Keratinocyte (primary cell): ENCODE measurements around the gene IPO11. TPM values are rescaled to one million over a fixed set of nuclear protein-coding genes. Genes with fewer than 3 reads are reported as not detected.

Experiments
- DNase-seq: peaks from one replicate; pipeline ENCODE4 v3.0.0-alpha.2; 2011; ENCODE audit warnings: low read depth, missing footprints, low spot score
- FAIRE-seq: peaks from 2 replicates; lab custom pipeline; 2011; peaks lifted over from hg19 to GRCh38; lab: Jason Lieb, UNC
- H2AFZ ChIP-seq: 2 replicates; pipeline ENCODE4 v1.6.0; 2012; ENCODE audit warnings: low read length, control low read depth, inconsistent platforms; ENCODE audit not compliant: control insufficient read depth
- H3K27ac ChIP-seq: 2 replicates; pipeline ENCODE4 v1.5.1; 2011; ENCODE audit warnings: low read length; ENCODE audit not compliant: control insufficient read depth, insufficient read depth
- H3K27me3 ChIP-seq: 3 replicates; pipeline ENCODE4 v1.6.0; 2011; ENCODE audit warnings: low read length; ENCODE audit not compliant: control insufficient read depth, insufficient read depth; ENCODE audit errors: extremely low read depth
- H3K36me3 ChIP-seq, 2 experiments: 2 replicates in 1 of 2; 3 replicates in 1 of 2; pipeline ENCODE4 v1.5.1; 2011; ENCODE audit warnings: low read length in 2 of 2, mild to moderate bottlenecking in 1 of 2; ENCODE audit not compliant: control insufficient read depth in 2 of 2, insufficient read depth in 2 of 2; ENCODE audit errors: extremely low read depth in 1 of 2
- H3K4me1 ChIP-seq: 3 replicates; pipeline ENCODE4 v1.5.1; 2011; ENCODE audit warnings: low read length; ENCODE audit not compliant: control insufficient read depth, insufficient read depth; ENCODE audit errors: extremely low read depth
- H3K4me2 ChIP-seq: 3 replicates; pipeline ENCODE4 v1.6.0; 2011; ENCODE audit warnings: low read depth, low read length; ENCODE audit not compliant: control insufficient read depth, insufficient read depth; ENCODE audit errors: extremely low read depth
- H3K4me3 ChIP-seq, 3 experiments: fragments of 200-600 bp in 1 of 3; sonication (generic) in 1 of 3; 2 replicates in 2 of 3; 3 replicates in 1 of 3; pipeline ENCODE4 v1.5.1; 2011 to 2016; ENCODE audit warnings: low read length in 3 of 3, mild to moderate bottlenecking in 3 of 3, control low read depth in 2 of 3, inconsistent platforms in 1 of 3, low read depth in 1 of 3, mixed read lengths in 1 of 3, mixed run types in 1 of 3, moderate library complexity in 1 of 3; ENCODE audit not compliant: control insufficient read depth in 2 of 3, insufficient read depth in 2 of 3; ENCODE audit errors: extremely low read depth in 1 of 3
- H3K79me2 ChIP-seq: 2 replicates; pipeline ENCODE4 v1.6.0; 2012; ENCODE audit warnings: low read length; ENCODE audit not compliant: control insufficient read depth, insufficient read depth
- H3K9ac ChIP-seq: 3 replicates; pipeline ENCODE4 v1.6.0; 2011; ENCODE audit warnings: low read length; ENCODE audit not compliant: control insufficient read depth, insufficient read depth; ENCODE audit errors: extremely low read depth
- H3K9me1 ChIP-seq: 3 replicates; pipeline ENCODE4 v1.6.0; 2011; ENCODE audit warnings: low read length; ENCODE audit not compliant: control insufficient read depth, insufficient read depth; ENCODE audit errors: extremely low read depth
- H3K9me3 ChIP-seq: 2 replicates; pipeline ENCODE4 v1.5.1; 2012; ENCODE audit warnings: low read depth, low read length; ENCODE audit not compliant: control insufficient read depth
- H4K20me1 ChIP-seq: 3 replicates; pipeline ENCODE4 v1.6.0; 2011; ENCODE audit warnings: low read length; ENCODE audit not compliant: control insufficient read depth, insufficient read depth; ENCODE audit errors: extremely low read depth
- EZH2 ChIP-seq: IDR thresholded peaks from one replicate; pipeline ENCODE4 v1.6.1; 2012; ENCODE audit warnings: inconsistent platforms, mild to moderate bottlenecking, low read length, moderate library complexity
- dilution Hi-C: fragments of 300-500 bp; cut with MboI; formaldehyde crosslinking; loops from one replicate; pipeline ENCODE4 v1.7.0; 2020; ENCODE audit warnings: low sequenced_read_pairs; ENCODE audit not compliant: extremely low pct_ligation_motif_present
- polyA plus RNA-seq, 5 experiments: library from polyadenylated mRNA; depleted of rRNA in 3 of 5; stranded (reverse) in 3 of 5; stranded (forward) in 1 of 5; unstranded in 1 of 5; fragments of >200 nt; gene quantifications; 1 replicate in 1 of 5; 2 replicates in 3 of 5; 3 replicates in 1 of 5; pipeline versions ENCODE4 v1.2.1 to v1.2.3, GENCODE V29; 2011 to 2012; ENCODE audit warnings: missing spikeins in 2 of 5, low read depth in 1 of 5, low replicate concordance in 1 of 5
- TF ChIP-seq, protein P1 (sequence below), 3 experiments: IDR thresholded peaks in 1 of 3; conservative IDR thresholded peaks in 1 of 3; optimal IDR thresholded peaks in 1 of 3; 2 replicates in 2 of 3; 3 replicates in 1 of 3; pipeline versions ENCODE3 to v1.5.1; 2011; ENCODE audit warnings: low read length in 3 of 3, mild to moderate bottlenecking in 3 of 3, moderate library complexity in 2 of 3, control low read depth in 1 of 3, inconsistent platforms in 1 of 3; ENCODE audit not compliant: insufficient read depth in 2 of 3; ENCODE audit errors: extremely low read depth in 1 of 3

The IPO11 gene
- polyA plus RNA-seq, 1 donor (not counting 4 experiments of a cell fraction or from before 2014, with no cell fraction given), result 34.7 TPM

GRCh38 chr5:62547945-62548630, 135.5 kb downstream of the IPO11 start:
- Histone ChIP-seq H3K4me3 (no peak overlapping the region), H3K27ac (no peak overlapping the region), H4K20me1 (no peaks in the 10 kb centered on the region), H3K36me3 (peaks cover 0 to 2% of the 10 kb centered on the region in 2 experiments), H2AFZ (no peak overlapping the region), H3K79me2 (no peaks in the 10 kb centered on the region), H3K27me3 (no peaks in the 10 kb centered on the region), H3K9me3 (no peaks in the 10 kb centered on the region), H3K9me1 (no peaks in the 10 kb centered on the region), H3K4me2 (no peak overlapping the region), H3K4me1 (no peaks in the 10 kb centered on the region), H3K9ac (no peak overlapping the region)
- DNase-seq, result no peak
- TF ChIP-seq, protein P1, sequence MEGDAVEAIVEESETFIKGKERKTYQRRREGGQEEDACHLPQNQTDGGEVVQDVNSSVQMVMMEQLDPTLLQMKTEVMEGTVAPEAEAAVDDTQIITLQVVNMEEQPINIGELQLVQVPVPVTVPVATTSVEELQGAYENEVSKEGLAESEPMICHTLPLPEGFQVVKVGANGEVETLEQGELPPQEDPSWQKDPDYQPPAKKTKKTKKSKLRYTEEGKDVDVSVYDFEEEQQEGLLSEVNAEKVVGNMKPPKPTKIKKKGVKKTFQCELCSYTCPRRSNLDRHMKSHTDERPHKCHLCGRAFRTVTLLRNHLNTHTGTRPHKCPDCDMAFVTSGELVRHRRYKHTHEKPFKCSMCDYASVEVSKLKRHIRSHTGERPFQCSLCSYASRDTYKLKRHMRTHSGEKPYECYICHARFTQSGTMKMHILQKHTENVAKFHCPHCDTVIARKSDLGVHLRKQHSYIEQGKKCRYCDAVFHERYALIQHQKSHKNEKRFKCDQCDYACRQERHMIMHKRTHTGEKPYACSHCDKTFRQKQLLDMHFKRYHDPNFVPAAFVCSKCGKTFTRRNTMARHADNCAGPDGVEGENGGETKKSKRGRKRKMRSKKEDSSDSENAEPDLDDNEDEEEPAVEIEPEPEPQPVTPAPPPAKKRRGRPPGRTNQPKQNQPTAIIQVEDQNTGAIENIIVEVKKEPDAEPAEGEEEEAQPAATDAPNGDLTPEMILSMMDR (optimal IDR thresholded peaks at IDR 0.05 in 1 of 3, IDR thresholded peaks at IDR 0.05 in 1 of 3, conservative IDR thresholded peaks at IDR 0.05 in 1 of 3; ENCODE audit: extremely low read depth in 1 of 3, insufficient read depth in 2 of 3, low read length in 3 of 3), result no peak
- no peak for TF ChIP-seq EZH2
- FAIRE-seq, result no peak
- dilution Hi-C loops, result no loop called here

DNA sequence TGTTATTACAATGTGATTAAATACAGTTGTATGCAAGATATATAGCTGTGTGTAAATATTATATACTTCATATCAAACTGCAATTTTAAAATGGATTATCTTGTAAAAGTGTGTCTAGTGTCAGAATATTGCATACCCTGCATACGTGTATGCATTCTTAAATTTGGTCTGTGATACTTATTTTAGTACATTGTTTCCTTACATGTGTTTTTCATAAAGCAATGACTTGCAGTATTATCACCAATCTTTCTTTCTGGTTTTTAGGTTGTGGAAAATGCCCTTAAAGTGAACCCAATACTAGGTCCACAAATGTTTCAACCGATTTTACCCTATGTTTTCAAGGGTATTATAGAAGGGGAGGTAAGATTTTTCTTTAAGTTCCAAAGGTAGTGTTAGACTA, 137.5 kb downstream of the IPO11 start:
- peaks cover 0 to 2% of the 10 kb centered on the region in 2 experiments for H3K36me3 ChIP-seq
- no peaks in the 10 kb centered on the region for H3K9me3 ChIP-seq
- no peaks in the 10 kb centered on the region for H3K9me1 ChIP-seq
- no peak overlapping the region for H3K9ac ChIP-seq
- no peak overlapping the region for H2AFZ ChIP-seq
- FAIRE-seq (no peak), DNase-seq (no peak)
- no peak overlapping the region for H3K4me2 ChIP-seq
- H3K4me1 ChIP-seq, result no peaks in the 10 kb centered on the region
- H3K27me3 ChIP-seq, result no peaks in the 10 kb centered on the region
- dilution Hi-C loops, result no loop called here
- H4K20me1 ChIP-seq, result no peaks in the 10 kb centered on the region
- H3K27ac ChIP-seq, result no peak overlapping the region
- H3K79me2 ChIP-seq, result no peaks in the 10 kb centered on the region
- H3K4me3 ChIP-seq, result no peak overlapping the region
- TF ChIP-seq EZH2, result no peak
- TF ChIP-seq, protein P1 (optimal IDR thresholded peaks at IDR 0.05 in 1 of 3, IDR thresholded peaks at IDR 0.05 in 1 of 3, conservative IDR thresholded peaks at IDR 0.05 in 1 of 3; ENCODE audit: extremely low read depth in 1 of 3, insufficient read depth in 2 of 3, low read length in 3 of 3), result no peak
